Right kidney (tissue), 1 donor: ENCODE measurements around the gene DLG2.
"Not testable (repeated sequence)": the region's sequence is repeated elsewhere in the genome, so short reads cannot be mapped to it uniquely, and the experiment has no call there.

Experiments
- DNase-seq: peaks from one replicate; pipeline ENCODE4 v3.0.0-alpha.2; 2016

The DLG2 gene

DNA sequence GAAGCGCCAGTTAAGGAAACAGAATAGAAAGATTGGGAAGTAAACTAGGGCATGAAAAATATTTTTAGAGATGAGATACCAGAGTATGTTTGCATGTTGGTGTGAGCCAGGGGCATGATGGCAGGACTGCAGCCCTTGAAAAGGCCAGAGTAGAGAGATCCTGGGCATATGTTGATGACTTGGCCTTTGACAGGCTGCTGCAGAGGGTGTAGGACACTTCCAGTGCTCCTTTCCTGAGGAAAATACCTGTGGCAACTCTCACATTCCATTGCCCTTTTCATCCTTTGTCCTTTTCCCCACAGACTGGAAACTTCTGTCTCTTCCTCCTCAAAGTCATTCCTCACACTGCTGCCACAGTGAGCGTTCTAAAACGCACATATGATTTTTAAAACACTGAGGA lies 2190.3 kb downstream of the DLG2 start:
- no peak for DNase-seq

DNA sequence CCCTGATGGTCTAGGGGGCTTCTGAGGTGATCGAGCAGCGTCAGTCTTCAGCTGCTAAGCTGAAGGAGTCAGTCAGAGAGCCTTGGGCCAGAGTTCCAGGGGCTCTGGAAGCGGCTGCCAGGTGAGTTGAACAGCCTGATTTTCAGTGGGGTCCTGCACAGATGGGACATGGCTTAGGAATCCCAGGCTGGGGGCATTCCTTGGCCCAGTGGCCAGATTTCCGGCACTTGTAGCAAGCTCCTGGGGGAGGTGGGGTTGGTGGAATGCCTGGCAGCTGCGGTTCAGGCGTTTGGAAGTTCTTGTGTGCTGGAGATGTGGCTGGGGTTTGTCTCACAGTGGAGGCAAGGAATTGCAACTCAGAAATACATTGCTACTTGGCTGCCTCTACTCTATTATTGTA lies 2192.3 kb downstream of the DLG2 start:
- DNase-seq = not testable (repeated sequence)

DNA sequence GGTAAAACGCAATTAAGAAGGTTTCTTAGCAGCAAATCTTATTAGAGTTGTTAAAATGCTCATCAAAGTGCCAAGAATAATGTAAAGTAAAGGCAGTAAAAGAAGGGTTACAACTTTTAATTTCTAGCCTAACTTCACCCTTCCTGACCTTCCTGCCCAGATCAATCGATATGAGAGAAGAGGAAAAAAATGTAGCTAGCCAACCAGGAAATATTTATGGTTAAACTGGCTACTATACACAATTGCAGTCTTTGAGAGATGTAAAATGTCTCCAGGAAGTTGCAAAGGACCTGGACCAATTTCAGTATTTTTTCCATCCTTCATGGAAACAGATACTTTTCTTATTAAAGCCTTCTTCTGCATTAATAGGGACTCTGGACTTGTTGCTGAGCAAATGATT lies 2199.2 kb downstream of the DLG2 start:
- DNase-seq = no peak

DNA sequence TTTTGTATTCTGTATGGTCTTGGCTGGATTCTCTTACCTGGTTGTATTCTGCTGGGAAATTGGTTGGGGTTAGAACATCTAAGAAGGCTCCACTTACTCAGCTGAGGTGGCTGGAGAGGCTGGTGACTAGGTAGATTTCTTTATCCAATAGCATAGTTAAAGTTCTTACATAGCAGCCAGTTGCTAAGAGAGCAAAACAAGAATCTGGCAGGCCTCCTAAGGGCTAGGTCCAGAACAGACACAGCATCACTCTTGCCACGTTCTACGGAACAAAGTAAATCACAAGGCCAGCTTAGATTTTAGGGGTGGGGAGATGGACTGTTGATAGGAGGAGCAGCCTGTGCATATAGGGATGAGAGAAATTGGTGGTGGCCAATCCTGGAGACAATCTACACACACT lies 2199.6 kb downstream of the DLG2 start:
- no peak for DNase-seq

DNA sequence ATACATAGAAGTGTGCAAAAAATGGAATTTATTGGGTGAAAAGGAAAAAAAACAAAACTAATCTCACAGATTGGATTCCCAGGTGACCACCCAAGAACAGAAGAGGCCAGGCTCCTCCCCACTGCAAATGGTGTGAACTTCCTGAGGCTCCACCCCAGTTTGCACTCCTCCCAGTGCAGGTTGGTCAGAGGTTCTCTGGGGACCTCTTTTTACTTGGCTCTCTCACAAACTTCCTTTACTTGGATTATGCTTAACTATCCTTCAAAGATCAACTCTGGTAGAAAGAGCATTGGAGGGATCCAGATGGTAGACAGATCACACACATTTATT lies 2202.0 kb downstream of the DLG2 start:
- no peak for DNase-seq

DNA sequence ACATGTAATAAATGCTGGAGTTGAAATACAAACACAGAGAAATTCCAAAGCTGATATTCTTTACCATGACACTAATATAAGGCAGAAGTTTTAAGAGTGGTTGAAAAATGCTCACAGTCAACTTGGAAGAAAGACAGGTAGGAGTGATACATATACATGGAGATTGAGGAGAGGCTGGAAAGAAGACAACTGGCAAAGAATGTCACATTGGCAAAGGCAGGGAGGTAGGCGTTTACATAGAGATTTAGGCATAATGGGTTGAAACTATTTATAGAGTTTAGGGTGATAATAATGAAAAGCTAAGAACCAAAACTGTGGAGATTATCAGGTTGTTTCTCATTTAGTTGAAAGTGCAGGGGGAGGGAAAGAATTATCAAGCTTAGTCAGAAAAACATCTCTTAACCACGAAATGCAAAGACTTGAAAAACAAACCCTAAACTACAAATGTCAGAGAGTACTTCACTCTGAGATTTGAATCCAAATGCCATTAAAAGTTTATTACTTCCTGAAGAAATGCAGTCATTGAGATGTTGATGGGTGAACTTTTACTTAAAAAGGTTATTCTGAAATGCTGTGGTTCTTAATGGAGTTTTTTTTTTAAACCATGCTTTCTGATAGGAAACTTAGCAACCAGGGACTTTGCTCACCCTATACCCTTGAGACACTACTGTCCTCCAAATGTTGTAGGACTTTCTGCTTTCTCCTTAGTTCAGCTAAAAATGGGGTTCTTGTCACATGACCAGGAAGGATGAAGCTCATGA lies 2202.6 kb downstream of the DLG2 start:
- DNase-seq = no peak

DNA sequence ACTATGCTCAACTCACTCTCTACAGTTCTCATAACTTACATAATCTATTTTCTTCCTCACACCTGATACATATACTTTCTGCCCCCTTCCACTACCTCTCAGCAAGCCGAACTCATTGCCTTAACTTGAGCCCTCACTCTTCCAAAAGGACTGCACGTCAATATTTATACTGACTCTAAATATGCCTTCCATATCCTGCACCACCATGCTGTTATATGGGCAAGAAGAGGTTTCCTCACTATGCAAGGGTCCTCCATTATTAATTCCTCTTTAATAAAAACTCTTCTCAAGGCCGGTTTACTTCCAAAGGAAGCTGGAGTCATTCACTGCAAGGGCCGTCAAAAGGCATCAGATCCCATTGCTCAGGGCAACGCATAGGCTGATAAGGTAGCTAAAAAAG lies 2204.5 kb downstream of the DLG2 start:
- DNase-seq = not testable (repeated sequence)

DNA sequence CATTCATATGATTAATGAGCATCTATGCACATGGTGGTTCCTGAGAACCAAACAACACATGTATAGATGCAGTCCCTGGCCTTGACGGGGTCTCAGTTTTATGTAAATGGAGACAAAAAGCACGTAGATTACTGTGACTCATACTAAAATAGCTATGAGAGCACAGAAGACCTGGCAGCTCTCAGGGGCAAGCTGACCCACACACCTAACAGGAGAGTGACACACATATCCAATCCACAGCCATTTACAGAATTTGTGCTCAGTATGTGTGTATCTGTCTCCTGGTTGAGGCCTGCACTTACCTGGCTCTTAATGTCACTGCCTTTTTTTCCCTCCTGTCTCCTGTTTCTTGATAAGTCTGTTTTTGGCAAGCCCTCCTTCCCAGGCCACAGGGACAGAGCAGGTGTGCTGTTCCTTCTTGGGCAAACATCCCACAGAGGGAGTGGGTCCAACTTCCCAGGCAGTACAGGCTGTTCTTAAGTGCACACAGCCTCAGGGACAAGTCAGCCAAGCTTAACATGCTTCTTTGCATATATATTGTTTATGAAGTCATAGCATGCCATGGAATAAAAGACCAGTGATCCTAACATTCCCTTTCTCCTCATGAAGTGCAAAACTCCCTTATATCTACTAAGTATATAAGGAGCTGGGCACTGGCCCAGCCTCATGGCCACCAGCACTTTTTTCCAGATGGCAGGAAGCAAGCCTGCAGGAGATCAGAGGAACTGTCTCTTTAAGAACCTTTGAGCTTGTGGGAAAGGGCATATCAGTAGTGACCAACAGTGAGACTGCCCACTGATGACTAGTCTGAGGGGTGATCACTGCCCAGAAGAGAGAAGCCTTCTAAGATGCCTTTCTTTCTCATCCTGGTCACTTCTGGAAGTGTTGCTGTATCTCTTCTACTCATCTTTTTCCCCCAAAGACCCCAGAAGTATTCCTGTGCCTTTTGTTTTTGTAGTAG lies 2216.3 kb downstream of the DLG2 start:
- no peak for DNase-seq

DNA sequence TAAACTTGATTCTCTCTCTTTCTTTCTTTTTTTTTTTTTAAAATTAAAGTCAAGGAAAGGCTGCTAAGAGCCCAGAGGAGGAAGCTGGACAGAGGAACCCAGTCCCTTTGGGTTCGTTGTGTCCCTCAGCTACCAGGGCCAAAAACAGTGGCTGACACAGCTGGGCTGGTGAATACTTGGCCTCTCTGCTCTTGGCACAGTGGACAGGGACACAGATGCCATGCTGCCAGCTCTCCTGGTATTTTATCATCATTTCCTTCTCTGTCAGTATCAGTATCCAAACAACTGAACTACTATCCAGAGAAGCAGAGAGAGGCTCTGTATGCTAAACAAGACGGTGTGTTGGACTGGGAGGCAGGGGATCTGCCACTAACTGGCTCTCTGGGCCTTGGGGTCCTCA lies 2217.3 kb downstream of the DLG2 start:
- no peak for DNase-seq

DNA sequence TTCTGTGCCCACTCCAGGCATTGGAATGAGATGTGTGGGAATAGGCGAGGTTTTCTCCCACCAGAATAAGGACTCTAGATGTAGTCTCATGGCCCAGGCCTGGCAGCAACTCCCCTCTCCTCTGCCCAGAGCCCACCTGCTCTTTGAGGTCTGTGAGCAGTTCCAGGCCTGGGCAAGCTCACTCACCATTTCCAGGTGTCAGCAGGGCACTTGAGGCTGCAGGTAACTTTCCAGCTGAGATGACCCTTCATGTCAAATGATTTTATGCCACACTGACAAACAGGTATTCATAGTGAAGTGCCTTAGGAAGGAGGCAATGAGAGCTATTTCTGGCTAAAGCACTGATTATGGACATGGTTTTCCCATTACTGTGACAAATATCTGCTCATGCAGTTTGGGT lies 2217.7 kb downstream of the DLG2 start:
- no peak for DNase-seq

DNA sequence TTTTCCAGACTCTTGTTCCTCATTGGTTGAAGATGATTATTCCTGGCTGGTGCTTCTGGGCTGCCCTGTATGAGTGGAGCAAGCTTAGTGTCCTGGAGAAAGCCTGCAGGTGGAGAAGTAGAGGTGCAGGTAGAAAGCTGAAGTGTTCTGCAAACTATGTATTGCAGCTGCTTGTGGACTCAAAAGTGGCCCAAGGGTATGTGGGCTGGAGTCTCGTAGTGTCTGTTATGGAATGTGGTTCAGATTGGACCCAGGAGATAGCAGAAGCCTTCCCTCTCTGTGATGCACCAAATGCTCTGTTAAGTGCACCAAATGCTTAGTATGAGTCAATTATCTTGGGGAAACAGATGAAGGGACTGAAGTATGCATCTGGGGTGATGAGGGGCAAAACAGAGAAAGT lies 2218.2 kb downstream of the DLG2 start:
- no peak for DNase-seq
